ENCODE results near the gene SMIM13. TPM values are rescaled to one million over a fixed set of nuclear protein-coding genes. Genes with fewer than 3 reads are reported as not detected.
A peak's percentile ranks its signal among the peaks of the same experiment; 100 is the strongest.

Gene SMIM13
- total RNA-seq, 1 donor from 2014 or later: 24.2 TPM

DNA sequence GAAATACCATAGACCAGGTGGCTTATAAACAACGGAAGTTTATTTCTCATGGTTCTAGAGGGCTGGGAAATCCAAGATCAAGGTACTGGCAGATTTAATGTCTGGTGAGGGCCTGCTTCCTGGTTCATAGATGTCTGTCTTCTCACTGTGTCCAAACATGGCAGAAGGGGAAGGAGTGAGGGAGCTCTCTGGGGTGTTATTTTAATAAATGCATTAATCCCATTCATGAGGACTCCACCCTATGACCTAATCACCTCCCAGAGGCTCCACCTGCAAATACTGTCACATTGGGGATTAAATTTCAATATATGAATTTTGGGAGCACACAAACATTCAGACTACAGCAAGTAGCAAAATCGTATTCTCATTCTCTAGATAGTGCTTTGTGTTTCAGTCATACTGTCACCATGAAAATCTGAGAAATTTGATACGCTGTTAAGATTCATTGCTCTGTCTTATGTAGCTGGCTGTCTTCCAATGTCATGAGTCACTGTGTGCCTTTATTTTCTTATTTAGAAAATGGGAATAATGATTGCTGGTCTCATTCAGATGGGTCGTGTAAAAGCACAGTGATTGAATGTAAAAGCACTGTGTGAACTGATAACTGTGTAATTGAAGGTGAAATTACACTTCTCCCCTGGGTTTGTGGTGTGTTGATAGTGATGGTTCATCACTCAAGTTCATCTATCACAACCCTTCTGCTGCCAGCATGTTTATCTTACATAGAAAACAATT lies 26.8 kb downstream of the SMIM13 start:
- Mint-ChIP-seq H3K9me3 (ENCODE audit: unreplicated experiment) (no peaks in the 10 kb centered on the region), H3K27me3 (ENCODE audit: low read depth, unreplicated experiment) (no peaks in the 10 kb centered on the region), H3K27ac (ENCODE audit: unreplicated experiment) (no peak overlapping the region), H3K4me1 (ENCODE audit: low read depth, unreplicated experiment) (peaks cover 6% of the 10 kb centered on the region), H3K36me3 (ENCODE audit: low read depth, unreplicated experiment) (no peaks in the 10 kb centered on the region), H3K4me3 (ENCODE audit: unreplicated experiment) (no peak overlapping the region)
- no peak overlapping the region for H3K4me3 ChIP-seq (ENCODE audit: insufficient read depth, low read depth, low read length)
- H3K9me3 ChIP-seq (ENCODE audit: insufficient read depth, low read depth, low read length): no peaks in the 10 kb centered on the region
- H3K4me2 ChIP-seq (ENCODE audit: low read length): peak overlapping the region; percentile 42
- H3K79me2 ChIP-seq (ENCODE audit: insufficient read depth, low read length): peaks cover 82% of the 10 kb centered on the region
- no peaks in the 10 kb centered on the region for H3K27me3 ChIP-seq (ENCODE audit: insufficient read depth, low read length)
- no peak overlapping the region for H3K27ac ChIP-seq (ENCODE audit: low read depth, low read length)
- H3K4me1 ChIP-seq (ENCODE audit: insufficient read depth, low read length): peaks cover 9% of the 10 kb centered on the region
- peak; percentile 32 for FAIRE-seq
- no peak overlapping the region for H2AFZ ChIP-seq (ENCODE audit: low read depth, low read length)
- no peak for TF ChIP-seq EZH2 (IDR thresholded peaks at IDR 0.05; ENCODE audit: insufficient read depth, low read length)
- TF ChIP-seq, protein P1, sequence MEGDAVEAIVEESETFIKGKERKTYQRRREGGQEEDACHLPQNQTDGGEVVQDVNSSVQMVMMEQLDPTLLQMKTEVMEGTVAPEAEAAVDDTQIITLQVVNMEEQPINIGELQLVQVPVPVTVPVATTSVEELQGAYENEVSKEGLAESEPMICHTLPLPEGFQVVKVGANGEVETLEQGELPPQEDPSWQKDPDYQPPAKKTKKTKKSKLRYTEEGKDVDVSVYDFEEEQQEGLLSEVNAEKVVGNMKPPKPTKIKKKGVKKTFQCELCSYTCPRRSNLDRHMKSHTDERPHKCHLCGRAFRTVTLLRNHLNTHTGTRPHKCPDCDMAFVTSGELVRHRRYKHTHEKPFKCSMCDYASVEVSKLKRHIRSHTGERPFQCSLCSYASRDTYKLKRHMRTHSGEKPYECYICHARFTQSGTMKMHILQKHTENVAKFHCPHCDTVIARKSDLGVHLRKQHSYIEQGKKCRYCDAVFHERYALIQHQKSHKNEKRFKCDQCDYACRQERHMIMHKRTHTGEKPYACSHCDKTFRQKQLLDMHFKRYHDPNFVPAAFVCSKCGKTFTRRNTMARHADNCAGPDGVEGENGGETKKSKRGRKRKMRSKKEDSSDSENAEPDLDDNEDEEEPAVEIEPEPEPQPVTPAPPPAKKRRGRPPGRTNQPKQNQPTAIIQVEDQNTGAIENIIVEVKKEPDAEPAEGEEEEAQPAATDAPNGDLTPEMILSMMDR (IDR thresholded peaks at IDR 0.05; ENCODE audit: insufficient read depth, low read depth, low read length): no peak
- H4K20me1 ChIP-seq (ENCODE audit: insufficient read depth, low read length): peaks cover 66% of the 10 kb centered on the region
- peak; percentile 58 for DNase-seq (ENCODE audit: low read depth)
- H3K9ac ChIP-seq (ENCODE audit: low read length): no peak overlapping the region
- no peaks in the 10 kb centered on the region for H3K36me3 ChIP-seq (ENCODE audit: insufficient read depth, low read length)

DNA sequence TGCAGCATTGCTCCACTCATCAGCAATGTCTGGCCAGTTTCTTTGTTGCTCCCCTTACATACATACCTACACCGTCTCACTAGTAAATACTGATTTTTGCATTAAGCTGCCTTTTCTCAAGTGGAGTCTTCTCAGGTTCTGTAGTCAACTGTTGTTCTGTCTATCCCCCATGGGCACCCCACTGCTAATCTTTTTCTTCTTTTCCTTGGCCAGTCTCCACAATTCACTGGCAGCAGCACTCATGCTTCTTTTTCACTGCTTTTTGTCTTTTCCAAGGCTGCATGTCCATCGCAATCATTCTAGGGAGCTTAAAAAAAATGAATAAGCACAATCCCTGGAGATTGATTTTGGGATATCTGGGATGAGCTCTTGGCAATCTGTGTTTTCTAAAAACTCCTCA lies 28.2 kb downstream of the SMIM13 start:
- no peak overlapping the region for H3K27ac ChIP-seq (ENCODE audit: low read depth, low read length)
- FAIRE-seq: no peak
- TF ChIP-seq, protein P1 (IDR thresholded peaks at IDR 0.05; ENCODE audit: insufficient read depth, low read depth, low read length): no peak
- no peak for TF ChIP-seq EZH2 (IDR thresholded peaks at IDR 0.05; ENCODE audit: insufficient read depth, low read length)
- Mint-ChIP-seq H3K36me3 (ENCODE audit: low read depth, unreplicated experiment) (peaks cover 8% of the 10 kb centered on the region), H3K27ac (ENCODE audit: unreplicated experiment) (no peak overlapping the region), H3K27me3 (ENCODE audit: low read depth, unreplicated experiment) (no peaks in the 10 kb centered on the region), H3K4me1 (ENCODE audit: low read depth, unreplicated experiment) (peaks cover 7% of the 10 kb centered on the region), H3K4me3 (ENCODE audit: unreplicated experiment) (no peak overlapping the region), H3K9me3 (ENCODE audit: unreplicated experiment) (no peaks in the 10 kb centered on the region)
- H3K79me2 ChIP-seq (ENCODE audit: insufficient read depth, low read length): peaks cover 82% of the 10 kb centered on the region
- H3K4me3 ChIP-seq (ENCODE audit: insufficient read depth, low read depth, low read length): no peak overlapping the region
- no peak overlapping the region for H2AFZ ChIP-seq (ENCODE audit: low read depth, low read length)
- peaks cover 14% of the 10 kb centered on the region for H3K4me1 ChIP-seq (ENCODE audit: insufficient read depth, low read length)
- peak overlapping the region; percentile 2 for H3K4me2 ChIP-seq (ENCODE audit: low read length)
- no peaks in the 10 kb centered on the region for H3K9me3 ChIP-seq (ENCODE audit: insufficient read depth, low read depth, low read length)
- H3K27me3 ChIP-seq (ENCODE audit: insufficient read depth, low read length): no peaks in the 10 kb centered on the region
- H3K36me3 ChIP-seq (ENCODE audit: insufficient read depth, low read length): no peaks in the 10 kb centered on the region
- peaks cover 67% of the 10 kb centered on the region for H4K20me1 ChIP-seq (ENCODE audit: insufficient read depth, low read length)
- no peak overlapping the region for H3K9ac ChIP-seq (ENCODE audit: low read length)
- DNase-seq (ENCODE audit: low read depth): peak; percentile 27

DNA sequence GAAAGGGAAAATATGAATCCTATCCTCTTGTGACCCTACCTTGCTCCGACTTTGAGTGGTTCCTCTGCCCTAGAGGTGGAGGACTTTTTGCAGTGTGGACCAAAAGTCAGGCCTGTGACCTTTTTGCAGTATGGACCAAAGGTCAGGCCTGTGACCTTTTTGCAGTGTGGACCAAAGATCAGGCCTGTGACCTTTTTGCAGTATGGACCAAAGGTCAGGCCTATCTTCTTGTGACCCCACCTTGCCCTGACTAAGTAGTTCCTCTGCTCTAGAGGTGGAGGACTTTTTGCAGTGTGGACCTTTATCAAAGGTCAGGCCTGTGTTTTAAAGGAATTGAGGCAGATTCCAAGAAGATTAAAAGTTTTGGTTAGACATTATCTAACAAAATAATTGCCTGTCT lies 28.7 kb downstream of the SMIM13 start:
- H3K36me3 ChIP-seq (ENCODE audit: insufficient read depth, low read length): no peaks in the 10 kb centered on the region
- peaks cover 7% of the 10 kb centered on the region for H3K4me1 Mint-ChIP-seq (ENCODE audit: low read depth, unreplicated experiment)

More for the DNA sequence above, 28.7 kb downstream of the SMIM13 start:
- Histone ChIP-seq H4K20me1 (ENCODE audit: insufficient read depth, low read length) (peaks cover 71% of the 10 kb centered on the region), H3K79me2 (ENCODE audit: insufficient read depth, low read length) (peaks cover 80% of the 10 kb centered on the region), H3K4me2 (ENCODE audit: low read length) (no peak overlapping the region), H3K27me3 (ENCODE audit: insufficient read depth, low read length) (no peaks in the 10 kb centered on the region), H3K9ac (ENCODE audit: low read length) (no peak overlapping the region), H2AFZ (ENCODE audit: low read depth, low read length) (no peak overlapping the region), H3K9me3 (ENCODE audit: insufficient read depth, low read depth, low read length) (no peaks in the 10 kb centered on the region), H3K27ac (ENCODE audit: low read depth, low read length) (no peak overlapping the region), H3K4me1 (ENCODE audit: insufficient read depth, low read length) (peaks cover 16% of the 10 kb centered on the region), H3K4me3 (ENCODE audit: insufficient read depth, low read depth, low read length) (no peak overlapping the region)
- H3K4me3 Mint-ChIP-seq (ENCODE audit: unreplicated experiment): no peak overlapping the region
- DNase-seq (ENCODE audit: low read depth) (no peak), FAIRE-seq (no peak)
- H3K36me3 Mint-ChIP-seq (ENCODE audit: low read depth, unreplicated experiment): peaks cover 9% of the 10 kb centered on the region
- TF ChIP-seq, protein P1 (IDR thresholded peaks at IDR 0.05; ENCODE audit: insufficient read depth, low read depth, low read length): no peak
- no peak for TF ChIP-seq EZH2 (IDR thresholded peaks at IDR 0.05; ENCODE audit: insufficient read depth, low read length)
- peaks cover under 1% of the 10 kb centered on the region for H3K9me3 Mint-ChIP-seq (ENCODE audit: unreplicated experiment)
- no peak overlapping the region for H3K27ac Mint-ChIP-seq (ENCODE audit: unreplicated experiment)
- no peaks in the 10 kb centered on the region for H3K27me3 Mint-ChIP-seq (ENCODE audit: low read depth, unreplicated experiment)
